NCI-H774 (cell line): ENCODE data around the gene CLASP1.
"Not testable (repeated sequence)": the region's sequence is repeated elsewhere in the genome, so short reads cannot be mapped to it uniquely, and the experiment has no call there.

Experiments
- DNase-seq: peaks from one replicate; lab custom pipeline; 2025; lab: John Stamatoyannopoulos, UW

CLASP1 gene

GRCh38 chr2:121324601-121325000 is 324.7 kb downstream of the CLASP1 start:
- no peak for DNase-seq

GRCh38 chr2:121321476-121321875 is 327.8 kb downstream of the CLASP1 start:
- no peak for DNase-seq

GRCh38 chr2:121319941-121320340 is 329.3 kb downstream of the CLASP1 start:
- no peak for DNase-seq

GRCh38 chr2:121316986-121317385 is 332.3 kb downstream of the CLASP1 start:
- DNase-seq: no peak

DNA sequence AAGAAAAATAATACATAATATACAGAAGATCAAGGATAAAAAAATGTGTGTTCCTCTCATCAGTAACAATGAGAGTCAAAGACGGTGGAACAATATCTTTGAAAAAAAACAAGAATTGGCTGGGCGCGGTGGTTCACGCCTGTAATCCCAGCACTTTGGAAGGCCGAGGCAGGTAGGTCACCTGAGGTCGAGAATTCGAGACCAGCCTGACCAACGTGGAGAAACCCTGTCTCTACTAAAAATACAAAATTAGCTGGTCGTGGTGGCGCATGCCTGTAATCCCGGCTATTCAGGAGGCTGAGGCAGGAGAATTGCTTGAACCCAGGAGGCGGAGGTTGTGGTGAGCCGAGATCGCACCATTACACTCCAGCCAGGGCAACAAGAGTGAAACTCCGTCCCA is 335.6 kb downstream of the CLASP1 start:
- not testable (repeated sequence) for DNase-seq

DNA sequence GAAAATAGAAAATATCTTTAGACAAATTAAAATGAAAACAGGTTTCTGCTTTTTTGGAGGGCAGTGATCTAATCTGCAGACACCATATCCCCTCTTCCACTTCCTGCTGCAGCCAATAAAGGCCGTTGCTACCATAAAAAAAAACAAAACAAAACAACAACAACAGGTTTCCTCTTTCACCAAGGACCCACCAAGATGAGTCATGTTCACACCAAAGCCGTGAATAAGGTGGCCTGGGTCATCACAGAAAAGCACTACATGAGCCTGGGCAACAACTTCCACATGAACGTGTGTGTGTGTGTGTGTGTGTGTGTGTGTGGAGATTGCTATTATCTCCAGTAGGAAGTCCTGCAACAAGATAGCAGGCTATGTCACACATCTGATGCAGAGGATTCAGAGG is 339.5 kb downstream of the CLASP1 start:
- DNase-seq: no peak

DNA sequence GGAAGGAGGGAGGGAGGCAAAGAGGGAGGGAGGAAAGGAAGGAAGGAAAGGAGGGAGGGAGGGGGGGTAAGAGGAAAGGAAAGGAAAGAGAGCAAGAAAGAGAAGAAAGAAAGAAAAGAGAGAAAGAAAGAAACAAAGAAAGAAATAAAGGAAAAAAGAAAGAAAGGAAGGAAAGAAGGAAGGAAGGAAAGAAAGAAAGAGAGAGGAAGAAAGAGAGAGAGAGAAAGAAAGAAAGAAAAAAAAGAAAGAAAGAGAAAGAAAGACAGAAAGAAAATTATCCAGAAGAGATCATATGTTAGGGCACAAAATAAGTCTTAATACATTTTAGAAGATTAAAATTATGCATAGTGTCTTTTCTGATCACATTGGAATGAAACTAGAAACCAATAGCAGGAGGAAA is 339.9 kb downstream of the CLASP1 start:
- DNase-seq: no peak

- DNase-seq: no peak
Measured at GRCh38 chr2:121307048-121307447, 342.2 kb downstream of the CLASP1 start.

DNA sequence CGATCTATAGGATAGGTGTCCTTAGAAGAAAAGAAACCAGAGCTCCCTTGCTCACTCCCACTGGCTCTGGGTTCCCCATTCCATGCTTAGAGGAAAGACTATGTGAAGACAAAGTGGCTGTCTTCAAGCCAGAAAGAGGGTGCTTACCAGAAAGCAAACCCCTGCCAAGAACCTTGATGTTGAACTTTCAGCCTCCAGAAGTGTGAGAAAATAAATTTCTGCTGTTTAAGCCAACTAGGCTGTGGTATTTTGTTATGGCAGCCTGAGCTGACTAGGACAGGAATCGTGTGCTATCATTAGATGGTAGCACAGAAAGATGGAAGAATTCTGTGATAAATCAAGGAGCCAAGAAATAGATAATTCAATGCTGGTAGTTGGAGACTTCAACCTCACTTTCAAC is 344.3 kb downstream of the CLASP1 start:
- DNase-seq: no peak

DNA sequence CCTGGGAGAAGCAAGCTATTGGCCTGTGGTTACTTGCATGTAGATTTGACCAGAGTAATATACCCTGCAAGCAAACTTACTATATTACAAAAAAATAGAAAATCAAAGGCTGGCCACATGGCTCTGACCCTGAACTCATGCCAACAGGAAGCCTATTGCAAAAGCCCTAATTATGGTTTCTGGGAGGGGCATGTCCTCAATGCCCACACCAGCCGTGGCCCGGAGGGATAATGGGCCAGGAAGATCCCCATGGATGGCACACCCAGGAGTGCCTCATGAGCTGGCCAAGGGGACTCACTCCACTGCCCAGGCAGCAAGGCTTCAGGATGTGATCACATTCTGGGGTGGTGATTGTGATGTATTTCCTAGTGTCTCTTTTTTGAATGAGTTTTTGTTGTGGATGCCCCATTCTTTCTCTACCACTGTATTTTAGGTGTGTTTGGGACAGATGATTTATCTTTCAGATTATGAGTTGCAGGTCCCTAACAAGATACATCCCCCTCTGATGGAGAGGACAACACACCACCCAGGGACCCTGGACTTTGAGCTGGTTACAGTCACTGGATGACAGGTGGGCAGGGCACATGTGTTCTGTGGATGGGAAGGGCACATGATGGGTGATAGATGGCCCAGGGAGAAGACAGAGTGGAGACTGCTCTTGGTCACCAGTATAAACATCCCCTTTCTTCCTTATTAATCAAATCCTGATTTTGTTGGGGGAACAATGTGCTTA is 345.6 kb downstream of the CLASP1 start:
- no peak for DNase-seq

- DNase-seq: not testable (repeated sequence)
Measured at GRCh38 chr2:121301190-121301589, 348.1 kb downstream of the CLASP1 start.

DNA sequence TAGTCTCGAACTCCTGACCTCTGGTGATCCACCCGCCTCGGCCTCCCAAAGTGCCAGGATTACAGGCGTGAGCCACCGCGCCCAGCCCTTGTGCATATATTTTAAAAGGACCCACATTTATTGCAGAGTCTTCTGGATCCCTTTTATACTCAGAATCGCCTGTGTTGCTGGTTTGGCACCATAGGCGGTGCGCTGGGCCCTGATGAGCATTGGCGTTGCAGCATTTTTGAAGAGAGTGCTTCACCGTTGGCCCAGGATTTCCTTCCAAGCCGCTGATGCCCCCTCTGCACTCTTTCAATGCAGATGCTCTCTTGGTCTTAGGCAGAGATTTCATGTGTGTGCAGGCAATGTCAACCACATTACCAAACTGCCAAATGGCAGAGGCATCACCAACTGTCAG is 350.8 kb downstream of the CLASP1 start:
- DNase-seq: no peak

- not testable (repeated sequence) for DNase-seq
Measured at GRCh38 chr2:121297866-121298265, 351.4 kb downstream of the CLASP1 start.

DNA sequence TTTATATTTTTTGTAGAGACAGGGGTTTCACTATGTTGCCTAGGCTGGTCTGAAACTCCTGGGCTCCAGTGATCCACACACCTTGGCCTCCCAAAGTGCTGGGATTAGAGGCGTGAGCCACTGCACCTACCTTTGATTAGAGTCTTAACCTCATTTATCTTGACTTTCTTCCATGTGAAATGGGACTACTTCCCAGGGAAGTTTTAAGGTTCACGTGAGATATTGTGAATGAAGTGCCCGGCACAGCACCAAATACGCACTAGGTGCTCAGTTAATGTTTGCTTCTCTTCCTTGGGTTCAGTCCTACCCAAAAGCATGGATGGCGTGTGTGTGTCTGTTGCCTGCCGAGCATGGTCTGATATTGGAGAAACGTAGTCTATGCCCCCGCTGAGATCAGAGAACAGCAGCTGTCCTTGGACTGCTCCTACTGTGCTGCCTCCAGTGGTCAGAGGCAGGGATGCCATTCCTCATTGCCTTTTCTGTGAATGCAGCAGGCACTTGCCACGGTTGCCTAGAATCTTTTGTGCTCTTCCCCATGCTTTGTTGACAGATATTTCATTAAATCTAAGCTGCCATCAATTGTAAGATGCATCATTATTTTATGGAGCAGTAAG is 351.9 kb downstream of the CLASP1 start:
- peak; percentile 52 for DNase-seq

DNA sequence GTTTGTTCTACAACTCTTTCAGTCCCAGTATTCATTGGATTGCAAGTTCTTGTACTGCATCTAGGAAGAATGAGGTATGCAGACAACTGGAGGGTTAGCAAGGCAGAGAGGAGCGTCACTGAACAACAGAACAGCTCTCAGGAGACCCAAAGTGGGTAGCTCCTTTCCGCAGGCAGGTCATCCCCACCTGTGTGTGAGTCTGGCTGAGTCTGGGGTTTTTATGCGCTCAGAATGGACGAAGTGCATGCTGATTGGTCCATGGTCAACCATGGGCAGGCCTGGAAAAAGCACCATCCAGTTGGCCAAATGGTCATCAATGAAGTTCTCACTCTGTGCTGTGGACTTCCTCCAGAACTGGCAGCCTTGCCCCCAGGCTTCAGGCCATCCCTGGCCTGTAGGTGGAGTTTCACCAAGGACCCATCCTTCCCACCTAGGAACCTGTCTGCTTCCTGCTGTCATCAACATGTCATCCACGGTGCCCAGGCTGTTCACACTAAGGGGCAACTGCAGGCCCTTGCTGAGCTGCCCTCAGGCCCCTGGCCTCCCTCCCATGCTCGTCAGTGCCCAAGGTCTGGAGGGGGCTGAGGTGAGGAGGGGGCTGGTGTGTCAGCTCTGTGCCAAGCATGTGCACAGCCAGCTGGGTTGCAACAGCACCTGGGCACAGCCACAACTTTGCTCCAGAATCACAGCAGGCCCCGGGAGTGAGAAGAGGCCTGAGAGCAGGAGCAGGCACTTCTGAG is 353.2 kb downstream of the CLASP1 start:
- DNase-seq: no peak

- DNase-seq: no peak
Measured at GRCh38 chr2:121294881-121295840, 354.1 kb downstream of the CLASP1 start.

DNA sequence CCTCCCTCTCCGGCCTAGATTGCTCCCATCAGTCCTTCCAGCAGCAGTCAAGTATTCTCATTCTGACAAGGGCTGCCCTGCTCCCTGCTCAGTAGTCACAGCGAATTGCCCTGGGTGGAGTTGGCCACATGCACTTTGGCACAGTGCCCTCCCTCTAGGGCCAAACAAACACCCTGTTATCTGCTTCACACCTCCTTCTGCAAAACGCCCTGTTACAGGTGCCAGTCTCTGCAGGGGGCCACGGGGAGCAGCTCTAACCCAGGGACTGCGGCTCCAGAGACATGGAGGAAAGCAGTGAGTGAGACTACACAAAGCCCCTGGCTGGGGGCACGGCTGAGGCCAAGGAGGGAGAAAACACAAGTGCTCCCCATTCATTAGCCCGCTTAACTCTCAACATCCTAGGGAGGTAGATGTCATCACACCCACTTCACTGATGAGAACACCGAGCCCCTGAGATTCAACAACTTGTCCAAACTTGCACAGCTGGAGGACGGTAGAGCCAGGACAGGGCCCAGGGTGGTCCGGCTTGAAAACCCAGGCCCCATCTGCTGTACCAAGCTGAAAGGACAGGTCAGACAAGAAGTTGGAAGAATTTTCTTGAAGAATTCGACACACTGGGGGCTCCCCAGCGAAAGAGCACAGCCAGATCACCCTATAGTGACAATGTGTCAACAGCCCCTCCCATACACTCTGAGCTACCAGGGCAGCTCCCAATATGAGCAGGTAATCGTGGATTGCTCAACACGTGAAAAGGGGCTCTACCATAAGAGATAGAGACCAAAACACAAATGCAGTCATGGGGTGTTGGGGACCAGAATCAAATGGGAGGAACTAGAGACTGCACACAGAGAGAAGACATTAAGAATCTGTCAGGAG is 355.6 kb downstream of the CLASP1 start:
- peak; percentile 13 for DNase-seq

GRCh38 chr2:121291251-121291580 is 358.0 kb downstream of the CLASP1 start:
- DNase-seq: no peak

GRCh38 chr2:121289271-121289670 is 360.0 kb downstream of the CLASP1 start:
- no peak for DNase-seq

DNA sequence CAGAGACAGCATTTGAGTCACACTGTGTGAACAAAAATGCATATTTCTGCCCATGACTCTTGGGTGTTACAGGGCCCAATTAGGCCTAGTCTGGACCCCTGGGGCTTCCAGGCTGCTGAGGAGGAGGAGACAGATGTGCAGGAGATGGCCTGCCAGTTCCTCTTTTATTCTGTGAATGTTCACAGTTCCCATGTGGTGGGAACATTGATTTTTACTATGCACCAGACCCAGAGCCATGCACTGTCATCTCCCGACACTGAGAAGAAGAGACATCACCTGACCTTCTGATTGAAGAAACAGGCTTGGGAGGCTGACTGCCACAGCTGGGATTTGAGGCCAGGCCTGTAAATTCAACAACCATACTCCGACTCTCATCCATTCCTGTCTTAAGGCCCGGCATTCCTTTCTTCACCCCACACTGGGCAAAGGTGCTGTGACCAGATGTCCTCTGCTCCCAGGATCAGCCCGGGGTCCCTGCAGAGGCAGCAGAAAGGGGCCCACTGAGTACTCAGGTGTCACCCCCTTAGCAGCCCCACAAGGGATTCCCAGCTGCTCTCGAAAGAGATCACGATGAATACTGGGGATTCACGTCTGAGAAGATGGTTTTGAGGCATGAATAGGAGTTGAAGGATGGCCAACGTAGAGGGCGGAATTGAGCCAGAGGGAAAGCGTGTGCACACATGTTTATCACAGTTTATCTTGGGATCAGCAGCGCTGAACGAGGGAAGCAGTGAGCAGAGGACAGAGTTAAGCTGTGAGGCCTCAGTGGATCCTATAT is 360.6 kb downstream of the CLASP1 start:
- DNase-seq: no peak
